ACC112 (cell line): ENCODE data around the gene NR1H3.

ENCODE experiments used
- H2AFZ ChIP-seq: fragments of 200-600 bp; sonication (generic); one replicate; pipeline ENCODE4 v1.6.0; 2017; ENCODE audit warnings: antibody characterized with exemption, low read length; ENCODE audit not compliant: unreplicated experiment
- H3K27ac ChIP-seq: fragments of 200-600 bp; sonication (generic); 2 replicates; pipeline ENCODE4 v1.5.1; 2014; ENCODE audit warnings: low read depth, mild to moderate bottlenecking, antibody characterized with exemption, low read length, moderate library complexity
- H3K27me3 ChIP-seq: fragments of 200-600 bp; sonication (generic); 2 replicates; pipeline ENCODE4 v1.6.1; 2014; ENCODE audit warnings: mild to moderate bottlenecking, antibody characterized with exemption, low read length, moderate library complexity, mixed read lengths; ENCODE audit not compliant: insufficient read depth
- H3K36me3 ChIP-seq: fragments of 200-600 bp; sonication (generic); 2 replicates; pipeline ENCODE4 v1.6.1; 2016; ENCODE audit warnings: mild to moderate bottlenecking, antibody characterized with exemption, low read length, moderate library complexity, mixed read lengths; ENCODE audit not compliant: insufficient read depth
- H3K4me1 ChIP-seq: fragments of 200-600 bp; sonication (generic); one replicate; pipeline ENCODE4 v1.6.1; 2016; ENCODE audit warnings: low read length, mixed read lengths; ENCODE audit not compliant: insufficient read depth, unreplicated experiment, control insufficient read depth
- H3K4me3 ChIP-seq: fragments of 200-600 bp; sonication (generic); 2 replicates; pipeline ENCODE4 v1.5.1; 2014; ENCODE audit warnings: mild to moderate bottlenecking, low read depth, low read length
- H3K79me2 ChIP-seq: fragments of 200-600 bp; sonication (generic); one replicate; pipeline ENCODE4 v1.6.0; 2016; ENCODE audit warnings: low read length; ENCODE audit not compliant: control insufficient read depth, unreplicated experiment, insufficient read depth

NR1H3 gene

GRCh38 chr11:47278769-47279168, 21.0 kb downstream of the NR1H3 start:
- H3K27ac ChIP-seq = no peak overlapping the region
- no peaks in the 10 kb centered on the region for H3K27me3 ChIP-seq
- peaks cover 8% of the 10 kb centered on the region for H3K79me2 ChIP-seq
- H3K4me1 ChIP-seq = peaks cover 12% of the 10 kb centered on the region
- H3K4me3 ChIP-seq = no peak overlapping the region
- H3K36me3 ChIP-seq = peaks cover 27% of the 10 kb centered on the region
- H2AFZ ChIP-seq = no peak overlapping the region

- H3K36me3 ChIP-seq = peaks cover 34% of the 10 kb centered on the region
- no peak overlapping the region for H3K27ac ChIP-seq
- H3K4me1 ChIP-seq = peaks cover 12% of the 10 kb centered on the region
- no peaks in the 10 kb centered on the region for H3K27me3 ChIP-seq
- H3K79me2 ChIP-seq = no peaks in the 10 kb centered on the region
- H2AFZ ChIP-seq = no peak overlapping the region
- no peak overlapping the region for H3K4me3 ChIP-seq
Observed at GRCh38 chr11:47280099-47280498, 22.3 kb downstream of the NR1H3 start.

DNA sequence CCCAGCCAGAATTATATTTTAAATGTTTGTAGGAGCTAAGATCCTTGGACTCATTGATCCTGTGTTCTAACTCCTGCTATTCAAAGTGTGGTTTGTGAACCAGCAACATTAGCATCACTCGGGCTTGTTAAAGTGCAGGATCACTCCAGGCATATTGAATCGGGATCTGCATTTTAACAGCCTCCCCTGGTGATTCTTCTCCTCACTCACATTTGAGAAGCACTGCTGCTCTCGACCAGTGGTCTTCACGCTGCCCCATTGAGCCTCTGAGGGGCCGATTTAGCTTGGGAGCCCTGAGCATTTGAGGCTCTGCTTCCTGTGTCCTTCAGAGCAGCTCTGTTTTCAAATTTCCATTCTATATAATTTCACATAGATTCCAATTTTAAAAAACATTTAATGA, 23.1 kb downstream of the NR1H3 start:
- Histone ChIP-seq H2AFZ (no peak overlapping the region), H3K4me3 (no peak overlapping the region), H3K79me2 (no peaks in the 10 kb centered on the region), H3K27me3 (no peaks in the 10 kb centered on the region), H3K36me3 (peaks cover 38% of the 10 kb centered on the region), H3K4me1 (peaks cover 12% of the 10 kb centered on the region), H3K27ac (no peak overlapping the region)

DNA sequence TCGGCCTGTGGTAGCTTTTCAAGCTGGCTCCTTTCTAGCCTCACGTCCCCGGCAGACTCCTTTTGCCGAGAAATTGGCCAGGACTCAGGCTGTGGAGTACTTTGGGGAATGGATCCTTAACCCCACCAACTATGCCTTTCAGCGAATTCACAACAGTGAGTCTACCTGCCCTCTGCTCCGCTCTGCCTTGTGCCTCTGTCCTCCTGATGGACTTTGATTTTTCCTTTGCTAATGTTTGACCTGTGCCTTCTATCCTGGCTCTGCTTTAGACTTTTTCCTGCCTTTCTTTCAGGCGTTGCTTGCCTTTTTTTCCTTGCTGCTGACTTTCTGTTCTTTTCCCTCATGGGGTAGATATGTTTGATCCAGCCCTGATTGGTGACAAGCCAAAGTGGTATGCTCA, 24.7 kb downstream of the NR1H3 start:
- peaks cover 6% of the 10 kb centered on the region for H3K4me1 ChIP-seq
- H2AFZ ChIP-seq = no peak overlapping the region
- H3K36me3 ChIP-seq = peaks cover 36% of the 10 kb centered on the region
- no peak overlapping the region for H3K4me3 ChIP-seq
- H3K27ac ChIP-seq = no peak overlapping the region
- no peaks in the 10 kb centered on the region for H3K79me2 ChIP-seq
- no peaks in the 10 kb centered on the region for H3K27me3 ChIP-seq

- H3K36me3 ChIP-seq = peaks cover 36% of the 10 kb centered on the region
- H3K27ac ChIP-seq = no peak overlapping the region
- no peaks in the 10 kb centered on the region for H3K79me2 ChIP-seq
- H3K4me3 ChIP-seq = no peak overlapping the region
- H3K4me1 ChIP-seq = no peaks in the 10 kb centered on the region
- no peak overlapping the region for H2AFZ ChIP-seq
- H3K27me3 ChIP-seq = no peaks in the 10 kb centered on the region
Observed at GRCh38 chr11:47284151-47284550, 26.4 kb downstream of the NR1H3 start.

DNA sequence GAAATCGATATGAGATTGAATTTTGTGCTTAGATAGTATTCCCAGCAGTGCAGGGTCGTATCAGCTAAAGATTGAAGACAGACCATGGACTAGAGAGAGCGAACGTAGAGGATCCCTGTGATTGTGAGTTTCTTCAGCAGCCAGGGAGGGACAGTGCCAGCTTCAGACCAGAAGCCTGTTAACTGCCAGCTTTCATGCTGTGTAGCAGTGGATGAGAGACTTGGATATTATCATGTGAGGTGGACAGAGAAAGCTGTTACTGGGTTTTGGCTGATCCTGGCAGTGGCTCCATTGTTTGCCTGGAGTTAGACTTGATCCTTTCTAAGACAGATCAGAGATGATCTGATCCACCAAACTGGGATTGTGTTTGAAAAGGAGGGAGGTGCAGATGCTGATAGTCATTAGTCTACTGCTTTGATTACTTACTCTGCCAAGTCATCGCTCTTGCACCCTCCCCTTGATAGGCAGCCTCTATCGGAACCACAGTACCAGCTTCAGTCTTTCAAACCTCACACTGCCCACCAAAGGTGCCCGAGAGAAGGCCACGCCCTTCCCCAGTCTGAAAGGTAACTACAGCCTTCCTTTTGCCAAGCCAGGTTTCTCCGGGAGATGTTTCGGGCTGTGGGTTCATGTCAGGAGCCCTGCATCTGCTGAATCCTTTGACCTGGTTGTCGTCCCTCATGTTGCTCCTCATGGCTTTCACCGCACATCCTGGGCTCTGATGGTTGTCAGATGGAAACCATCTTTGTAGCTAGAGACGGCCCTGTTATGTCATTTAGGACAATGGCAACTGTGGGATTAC, 28.4 kb downstream of the NR1H3 start:
- H3K4me1 ChIP-seq = no peaks in the 10 kb centered on the region
- no peak overlapping the region for H3K4me3 ChIP-seq
- H3K79me2 ChIP-seq = no peaks in the 10 kb centered on the region
- peaks cover 40% of the 10 kb centered on the region for H3K36me3 ChIP-seq
- H3K27me3 ChIP-seq = no peaks in the 10 kb centered on the region
- H3K27ac ChIP-seq = no peak overlapping the region
- no peak overlapping the region for H2AFZ ChIP-seq

DNA sequence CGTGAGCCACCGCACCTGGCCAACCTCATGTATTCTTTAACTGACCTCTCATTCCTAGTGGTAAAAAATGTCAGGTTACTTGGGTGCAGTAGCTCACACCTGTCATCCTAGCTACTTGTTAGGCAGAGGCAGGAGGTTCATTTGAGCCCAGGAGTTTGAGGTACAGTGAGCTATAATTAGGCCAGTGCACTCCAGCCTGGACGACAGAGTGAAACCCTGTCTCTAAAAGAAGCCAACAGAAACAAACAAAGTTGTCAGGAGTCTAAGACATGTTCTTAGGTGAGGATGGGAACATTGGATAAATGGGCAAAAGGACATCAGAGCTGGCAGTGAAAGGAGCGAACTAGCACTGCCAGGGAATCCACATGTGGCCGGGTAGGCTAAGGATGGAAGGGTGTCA, 30.3 kb downstream of the NR1H3 start:
- Histone ChIP-seq H3K27me3 (no peaks in the 10 kb centered on the region), H3K27ac (no peak overlapping the region), H3K4me3 (no peak overlapping the region), H3K36me3 (peaks cover 35% of the 10 kb centered on the region; the same call in 1 of the 2 replicates), H2AFZ (no peak overlapping the region), H3K4me1 (no peaks in the 10 kb centered on the region), H3K79me2 (no peaks in the 10 kb centered on the region)

DNA sequence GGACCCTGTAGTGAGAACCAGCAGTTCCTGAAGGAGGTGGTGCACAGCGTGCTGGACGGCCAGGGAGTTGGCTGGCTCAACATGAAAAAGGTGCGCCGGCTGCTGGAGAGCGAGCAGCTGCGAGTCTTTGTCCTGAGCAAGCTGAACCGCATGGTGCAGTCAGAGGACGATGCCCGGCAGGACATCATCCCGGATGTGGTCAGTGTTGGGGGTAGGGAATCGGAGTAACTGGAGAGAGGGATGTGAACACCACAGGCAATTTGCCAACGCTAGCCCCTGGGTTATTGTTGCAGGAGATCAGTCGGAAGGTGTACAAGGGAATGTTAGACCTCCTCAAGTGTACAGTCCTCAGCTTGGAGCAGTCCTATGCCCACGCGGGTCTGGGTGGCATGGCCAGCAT, 32.1 kb downstream of the NR1H3 start:
- Histone ChIP-seq H2AFZ (no peak overlapping the region), H3K4me1 (no peaks in the 10 kb centered on the region), H3K36me3 (peaks cover 27% of the 10 kb centered on the region; the same call in 1 of the 2 replicates), H3K79me2 (no peaks in the 10 kb centered on the region), H3K27ac (no peak overlapping the region), H3K27me3 (no peaks in the 10 kb centered on the region), H3K4me3 (no peak overlapping the region)

- Histone ChIP-seq H3K79me2 (no peaks in the 10 kb centered on the region), H3K27ac (no peak overlapping the region), H3K4me3 (no peak overlapping the region), H2AFZ (no peak overlapping the region), H3K36me3 (peaks cover 25% of the 10 kb centered on the region), H3K4me1 (no peaks in the 10 kb centered on the region), H3K27me3 (no peaks in the 10 kb centered on the region)
Observed at GRCh38 chr11:47295385-47295784, 37.6 kb downstream of the NR1H3 start.

DNA sequence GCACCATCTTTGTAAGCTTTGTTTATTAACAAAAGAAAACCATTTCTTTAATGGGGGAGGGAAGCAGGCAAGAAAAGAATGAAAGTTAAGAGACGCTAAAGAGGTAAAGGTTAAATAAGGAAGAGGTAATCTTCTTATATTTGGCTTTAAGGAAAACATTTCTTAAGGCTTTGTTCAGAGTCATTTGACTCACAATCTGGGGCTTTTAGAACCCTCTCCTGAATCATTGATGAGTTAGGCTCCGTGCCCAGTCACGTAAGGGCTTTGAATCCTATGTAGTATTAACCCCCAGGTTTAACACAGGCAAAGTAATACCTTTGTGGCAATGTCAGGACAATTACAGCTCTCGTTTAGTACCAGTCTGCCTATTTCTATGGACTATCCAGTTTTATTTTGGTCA, 38.2 kb downstream of the NR1H3 start:
- Histone ChIP-seq H3K4me3 (no peak overlapping the region), H3K79me2 (no peaks in the 10 kb centered on the region), H3K27ac (no peak overlapping the region), H3K27me3 (no peaks in the 10 kb centered on the region), H3K4me1 (no peaks in the 10 kb centered on the region), H2AFZ (no peak overlapping the region), H3K36me3 (peaks cover 22% of the 10 kb centered on the region)

DNA sequence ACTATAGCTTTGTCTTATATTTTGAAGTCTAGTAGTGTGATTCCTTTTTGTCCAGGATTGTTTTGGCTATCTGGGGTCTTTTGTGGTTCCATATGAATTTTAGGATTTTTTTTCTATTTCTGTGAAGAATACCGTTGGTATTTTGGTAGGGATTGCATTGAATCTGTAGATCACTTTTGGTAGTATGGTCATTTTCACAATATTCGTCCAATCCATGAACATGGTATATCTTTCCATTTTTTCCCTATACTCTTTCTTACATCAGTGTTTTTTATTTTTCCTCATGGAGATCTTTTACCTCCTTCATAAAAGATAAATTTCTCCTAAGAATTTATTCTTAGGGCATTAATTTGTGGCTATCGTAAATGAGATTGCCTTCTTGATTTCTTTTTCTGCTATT, 41.3 kb downstream of the NR1H3 start:
- peaks cover 36% of the 10 kb centered on the region for H3K36me3 ChIP-seq

More for the DNA sequence above, 41.3 kb downstream of the NR1H3 start:
- H3K27me3 ChIP-seq = no peaks in the 10 kb centered on the region
- H3K27ac ChIP-seq = no peak overlapping the region
- no peak overlapping the region for H2AFZ ChIP-seq
- no peak overlapping the region for H3K4me3 ChIP-seq
- H3K4me1 ChIP-seq = no peaks in the 10 kb centered on the region
- H3K79me2 ChIP-seq = no peaks in the 10 kb centered on the region
